Astrocyte of the cerebellum (primary cell): ENCODE measurements around the gene DNMT1.
A peak's percentile ranks its signal among the peaks of the same experiment; 100 is the strongest.

Experiments
- DNase-seq: peaks from one replicate; pipeline ENCODE4 v3.0.0-alpha.2; 2011; ENCODE audit warnings: low read depth
- H3K4me3 ChIP-seq: 2 replicates; pipeline ENCODE4 v1.5.1; 2011; ENCODE audit warnings: mild to moderate bottlenecking, low read depth, low read length, moderate library complexity
- in situ Hi-C: cut with HindIII; loops from 2 replicates; pipeline ENCODE4 v1.10.0; 2017; ENCODE audit warnings: low sequenced_read_pairs
- TF ChIP-seq, protein P1 (sequence below): IDR thresholded peaks from 2 replicates; pipeline ENCODE4 v1.5.1; 2012; ENCODE audit warnings: low read length, low read depth, moderate library complexity, mild to moderate bottlenecking; ENCODE audit errors: missing control alignments

DNMT1 gene

DNA sequence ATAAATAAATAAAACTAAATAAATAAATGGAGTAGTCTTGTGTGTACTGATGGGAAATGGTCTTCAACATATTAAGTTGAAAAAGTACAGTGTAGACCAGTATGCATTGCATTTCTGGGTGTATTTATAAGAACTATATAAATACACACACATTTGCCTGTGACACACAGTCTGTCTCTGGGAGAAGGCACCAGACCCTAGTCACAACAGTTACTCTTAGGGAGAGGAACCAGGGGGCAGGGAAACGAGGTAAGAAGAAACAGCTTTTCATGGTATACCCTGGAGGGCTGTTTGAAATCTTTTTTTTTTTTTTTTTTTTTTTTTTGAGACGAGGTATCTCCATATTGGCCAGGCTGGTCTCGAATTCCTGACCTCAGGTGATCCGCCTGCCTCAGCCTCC is 39.2 kb upstream of the DNMT1 start:
- DNase-seq: no peak
- TF ChIP-seq, protein P1, sequence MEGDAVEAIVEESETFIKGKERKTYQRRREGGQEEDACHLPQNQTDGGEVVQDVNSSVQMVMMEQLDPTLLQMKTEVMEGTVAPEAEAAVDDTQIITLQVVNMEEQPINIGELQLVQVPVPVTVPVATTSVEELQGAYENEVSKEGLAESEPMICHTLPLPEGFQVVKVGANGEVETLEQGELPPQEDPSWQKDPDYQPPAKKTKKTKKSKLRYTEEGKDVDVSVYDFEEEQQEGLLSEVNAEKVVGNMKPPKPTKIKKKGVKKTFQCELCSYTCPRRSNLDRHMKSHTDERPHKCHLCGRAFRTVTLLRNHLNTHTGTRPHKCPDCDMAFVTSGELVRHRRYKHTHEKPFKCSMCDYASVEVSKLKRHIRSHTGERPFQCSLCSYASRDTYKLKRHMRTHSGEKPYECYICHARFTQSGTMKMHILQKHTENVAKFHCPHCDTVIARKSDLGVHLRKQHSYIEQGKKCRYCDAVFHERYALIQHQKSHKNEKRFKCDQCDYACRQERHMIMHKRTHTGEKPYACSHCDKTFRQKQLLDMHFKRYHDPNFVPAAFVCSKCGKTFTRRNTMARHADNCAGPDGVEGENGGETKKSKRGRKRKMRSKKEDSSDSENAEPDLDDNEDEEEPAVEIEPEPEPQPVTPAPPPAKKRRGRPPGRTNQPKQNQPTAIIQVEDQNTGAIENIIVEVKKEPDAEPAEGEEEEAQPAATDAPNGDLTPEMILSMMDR: no peak
- in situ Hi-C loops: no loop called here
- H3K4me3 ChIP-seq: no peak overlapping the region

DNA sequence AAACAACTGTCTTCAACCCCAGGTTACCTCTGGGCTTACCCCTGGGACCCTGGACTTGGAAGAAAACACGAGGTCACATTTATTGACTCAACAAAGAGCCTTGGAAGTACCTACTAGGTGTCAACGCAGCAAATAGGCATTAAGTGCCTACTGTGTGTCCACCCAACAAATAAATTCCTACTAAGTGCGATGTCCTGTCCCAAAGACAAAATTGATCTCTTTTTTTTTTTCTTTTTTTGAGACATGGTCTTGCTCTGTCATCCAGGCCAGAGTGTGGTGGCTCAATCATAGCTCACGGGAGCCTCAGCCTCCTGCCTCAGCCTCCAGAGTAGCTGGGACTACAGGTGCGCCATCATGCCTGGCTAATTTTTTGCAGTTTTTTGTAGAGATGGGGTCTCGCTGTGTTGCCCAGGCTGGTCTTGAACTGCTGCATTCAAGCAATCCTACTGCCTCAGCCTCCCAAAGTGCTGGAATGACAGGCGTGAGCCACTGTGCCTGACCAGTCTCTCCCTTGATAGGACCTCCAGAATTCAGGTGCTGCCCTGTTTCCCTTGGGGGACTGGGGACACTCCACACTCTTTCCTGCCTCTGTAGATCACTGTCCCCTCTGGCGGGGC is 37.0 kb upstream of the DNMT1 start:
- in situ Hi-C loops: no loop called here
- H3K4me3 ChIP-seq: peak overlapping the region; percentile 82
- DNase-seq: no peak
- TF ChIP-seq, protein P1: no peak

GRCh38 chr19:10230861-10231611 is 36.3 kb upstream of the DNMT1 start, which contains the start of gene S1PR2:
Gene S1PR2, minus strand, starts transcription at chr19:10231331. Its CDS starts 6,426 bp downstream, at chr19:10224905.
- TF ChIP-seq, protein P1: no peak
- DNase-seq: no peak
- peak within 1 kb of the TSS; percentile 82 for H3K4me3 ChIP-seq
- in situ Hi-C loops: no loop called here

DNA sequence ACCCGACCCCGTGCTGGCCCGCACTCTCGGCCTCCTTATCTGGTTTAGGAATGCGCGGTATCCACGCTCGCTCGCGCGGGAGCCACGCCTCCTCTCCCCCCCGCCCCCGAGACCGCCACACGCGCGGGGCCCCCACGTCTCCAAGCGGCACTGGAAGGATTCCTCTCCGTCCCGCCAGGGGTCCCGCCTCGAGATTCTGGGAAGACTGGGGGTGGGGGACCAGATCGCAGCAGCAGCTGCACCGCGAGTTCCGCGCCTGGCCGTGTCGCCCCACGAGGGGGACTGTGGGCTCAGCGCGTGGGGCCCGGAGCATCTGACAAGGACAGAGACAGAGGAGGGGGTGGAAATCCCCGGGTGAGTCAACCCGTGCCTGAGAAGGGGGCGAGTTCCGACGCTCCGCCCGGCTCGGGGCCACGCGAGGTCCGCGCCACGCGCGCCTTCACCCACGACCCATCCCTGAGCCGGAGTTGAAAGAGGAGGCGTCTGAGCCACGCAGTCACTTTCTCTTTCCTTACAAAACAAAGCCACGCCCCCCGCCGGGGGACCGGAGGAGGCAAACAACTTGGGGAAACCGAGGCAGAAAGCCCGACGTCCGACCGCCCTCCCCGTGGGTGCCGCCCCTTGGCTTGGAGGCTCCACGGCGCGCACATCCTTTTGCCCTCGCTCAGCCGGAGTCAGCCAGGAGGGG is 35.6 kb upstream of the DNMT1 start:
- no peak for DNase-seq
- H3K4me3 ChIP-seq: peak overlapping the region; percentile 82
- in situ Hi-C loops: no loop called here
- TF ChIP-seq, protein P1: no peak

DNA sequence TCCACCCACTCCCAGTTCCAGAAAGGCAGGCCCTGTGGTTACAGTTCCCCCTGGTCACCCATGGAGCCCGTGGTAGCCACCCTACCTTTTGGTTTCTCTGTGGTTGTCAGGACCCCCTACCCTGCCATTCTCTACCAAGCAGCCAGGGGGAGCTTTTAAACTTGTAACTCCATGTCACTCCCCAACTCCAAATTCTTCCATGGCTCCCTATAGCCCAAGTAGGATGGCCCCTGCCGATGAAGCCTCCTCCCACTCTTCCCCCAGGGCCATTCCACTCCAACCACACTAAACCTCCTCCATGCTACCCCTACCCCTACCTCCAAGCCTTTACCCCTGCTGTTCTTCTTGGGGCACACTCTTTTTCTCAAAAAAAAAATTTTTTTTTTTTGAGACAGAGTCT is 34.2 kb upstream of the DNMT1 start:
- no peak overlapping the region for H3K4me3 ChIP-seq
- in situ Hi-C loops: no loop called here
- TF ChIP-seq, protein P1: peak; percentile 50
- no peak for DNase-seq

GRCh38 chr19:10228393-10228792 is 33.6 kb upstream of the DNMT1 start:
- in situ Hi-C loops: no loop called here
- DNase-seq: no peak
- TF ChIP-seq, protein P1: no peak
- H3K4me3 ChIP-seq: no peak overlapping the region
